PC-3 (cell line): ENCODE data around the gene SP3. TPM values are rescaled to one million over a fixed set of nuclear protein-coding genes. Genes with fewer than 3 reads are reported as not detected.

ENCODE experiments used
- ATAC-seq: fragments of 200-7000 bp; cut with Tn5 transposase; 2 replicates; pipeline ENCODE4 v1.9.1; 2020; ENCODE audit warnings: mild to moderate bottlenecking, moderate library complexity
- BruUV-seq: library from RNA; stranded (reverse); fragments of 400-500 nt; replicated peaks from 2 replicates; lab custom pipeline; 2021; lab: Mats Ljungman, UMichigan
- CTCF ChIA-PET: fragments of 300-600 bp; sonication (Branson Sonifier 250); formaldehyde crosslinking; loops from one replicate; lab custom pipeline; 2022; ENCODE audit warnings: antibody characterized with exemption; lab: Charles Lee
- POLR2A ChIA-PET: fragments of 300-600 bp; sonication (Branson Sonifier 250); formaldehyde crosslinking; loops from one replicate; lab custom pipeline; 2022; ENCODE audit warnings: antibody characterized with exemption; ENCODE audit not compliant: unreplicated experiment; lab: Charles Lee
- DNase-seq: peaks from one replicate; pipeline ENCODE4 v3.0.0-alpha.2; 2015
- H2AFZ ChIP-seq: fragments of 300-600 bp; sonication (generic); 2 replicates; pipeline ENCODE4 v1.6.0; 2016; ENCODE audit warnings: antibody characterized with exemption, low read length
- H3F3A ChIP-seq: fragments of 300-600 bp; sonication (generic); one replicate; pipeline ENCODE4 v1.6.0; 2017; ENCODE audit warnings: antibody characterized with exemption, low read length, control low read depth, mild to moderate bottlenecking; ENCODE audit not compliant: unreplicated experiment
- H3K27ac ChIP-seq: fragments of 300-600 bp; sonication (generic); 2 replicates; pipeline ENCODE4 v1.5.1; 2016; ENCODE audit warnings: mild to moderate bottlenecking, low read length
- H3K27me3 ChIP-seq: fragments of 300-600 bp; sonication (generic); 2 replicates; pipeline ENCODE4 v1.6.1; 2016; ENCODE audit warnings: low read length, mixed read lengths
- H3K36me3 ChIP-seq: fragments of 300-600 bp; sonication (generic); 2 replicates; pipeline ENCODE4 v1.6.1; 2016; ENCODE audit warnings: low read depth, mixed run types, low read length, mixed read lengths
- H3K4me1 ChIP-seq: fragments of 300-600 bp; sonication (generic); 2 replicates; pipeline ENCODE4 v1.5.1; 2016; ENCODE audit warnings: low read length; ENCODE audit not compliant: insufficient read depth
- H3K4me2 ChIP-seq: fragments of 300-600 bp; sonication (generic); 2 replicates; pipeline ENCODE4 v1.6.0; 2016; ENCODE audit warnings: low read length
- H3K4me3 ChIP-seq: fragments of 300-600 bp; sonication (generic); 2 replicates; pipeline ENCODE4 v1.5.1; 2016; ENCODE audit warnings: mild to moderate bottlenecking, low read length, mixed read lengths
- H3K79me2 ChIP-seq: fragments of 300-600 bp; sonication (generic); 2 replicates; pipeline ENCODE4 v1.6.1; 2017; ENCODE audit warnings: low read length, mixed read lengths
- H3K9ac ChIP-seq: fragments of 300-600 bp; sonication (generic); 2 replicates; pipeline ENCODE4 v1.6.0; 2016; ENCODE audit warnings: mild to moderate bottlenecking, low read length
- H3K9me2 ChIP-seq: fragments of 300-600 bp; sonication (generic); replicated peaks from 2 replicates; pipeline ENCODE4 v1.6.1; 2016; ENCODE audit warnings: mixed run types, low read length, mixed read lengths
- H3K9me3 ChIP-seq: fragments of 300-600 bp; sonication (generic); 2 replicates; pipeline ENCODE4 v1.6.1; 2016; ENCODE audit warnings: low read length, mixed read lengths
- H4K20me1 ChIP-seq: fragments of 300-600 bp; sonication (generic); 2 replicates; pipeline ENCODE4 v1.6.1; 2016; ENCODE audit warnings: low read length, mixed read lengths
- CTCF ChIP-seq: fragments of 300-600 bp; sonication (generic); conservative IDR thresholded peaks from 2 replicates; pipeline ENCODE4 v1.5.1; 2017; ENCODE audit warnings: antibody characterized with exemption, low read depth, mild to moderate bottlenecking, low read length
- EZH2 ChIP-seq: fragments of 300-600 bp; sonication (generic); IDR thresholded peaks from one replicate; pipeline ENCODE4 v1.6.1; 2017; ENCODE audit warnings: antibody characterized with exemption, mild to moderate bottlenecking, low read length; ENCODE audit not compliant: unreplicated experiment
- EZH2phosphoT487 ChIP-seq: fragments of 300-600 bp; sonication (generic); IDR thresholded peaks from 2 replicates; pipeline ENCODE4 v1.6.1; 2018; ENCODE audit warnings: mild to moderate bottlenecking, antibody characterized with exemption, low read length, borderline replicate concordance
- intact Hi-C: fragments of 100-400 bp; cut with micrococcal nuclease; formaldehyde crosslinking; loops from 2 replicates; pipeline ENCODE4 v1.9.0; 2023
- total RNA-seq: library from RNA; depleted of rRNA; stranded (reverse); fragments of >200 nt; gene quantifications from 2 replicates; pipeline ENCODE4 v1.2.3, GENCODE V29; 2014

Gene SP3
- total RNA-seq, 1 experiment from 2014 or later: 117 TPM

DNA sequence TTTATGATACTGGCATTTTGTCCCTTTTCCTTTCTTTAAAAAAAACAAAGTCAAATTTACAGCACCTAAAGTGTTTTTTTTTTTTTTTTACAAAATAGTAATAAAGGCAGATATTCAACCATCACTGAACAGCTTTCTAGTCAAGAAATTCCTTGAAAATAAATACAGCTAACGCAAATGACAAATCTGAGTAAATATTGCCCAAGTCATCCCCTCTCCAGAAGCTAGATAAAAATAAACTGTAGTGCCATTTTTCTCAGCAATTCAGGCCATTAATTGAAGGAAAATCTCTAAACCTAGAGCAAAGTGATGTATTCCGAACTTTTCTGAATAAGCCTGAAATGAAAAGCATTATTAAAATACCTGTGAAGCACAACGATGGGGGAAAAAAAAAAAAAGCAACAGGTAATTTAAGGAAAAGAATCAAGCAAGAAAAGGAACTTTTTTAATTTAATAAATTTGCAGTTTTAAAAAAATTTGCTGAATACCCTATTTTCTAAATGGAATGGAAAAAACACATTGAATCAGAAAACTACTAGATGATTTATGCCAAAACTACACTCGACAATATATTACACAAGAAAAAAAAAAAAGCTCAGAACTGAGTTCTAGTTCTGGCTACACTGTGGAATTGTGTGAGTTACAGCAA lies 6.9 kb downstream of the SP3 start:
- ATAC-seq (no peak), DNase-seq (peak; percentile 36)
- Histone ChIP-seq H3K4me2 (peak overlapping the region; percentile 14; the same call in 1 of the 2 replicates), H3K9ac (no peak overlapping the region), H3K79me2 (peaks cover 100% of the 10 kb centered on the region), H3K9me3 (no peaks in the 10 kb centered on the region), H3K27me3 (no peaks in the 10 kb centered on the region), H2AFZ (no peak overlapping the region), H3K4me1 (peaks cover 50% of the 10 kb centered on the region), H3K9me2 (no peaks in the 10 kb centered on the region), H3F3A (no peaks in the 10 kb centered on the region), H3K27ac (no peak overlapping the region), H4K20me1 (peaks cover 70% of the 10 kb centered on the region), H3K4me3 (no peak overlapping the region), H3K36me3 (peaks cover 40% of the 10 kb centered on the region)
- no peak for TF ChIP-seq CTCF
- no peak for TF ChIP-seq EZH2
- no peak for TF ChIP-seq EZH2phosphoT487
- CTCF ChIA-PET: interaction anchor here (0.6 to 0.9 kb wide), 2 partner anchors 71 to 93 kb away, joined by 3 read pairs; no protein-coding TSS in a partner anchor
- no TSS peak for BruUV-seq
- intact Hi-C loops: no loop called here
- POLR2A ChIA-PET: no interaction called here

DNA sequence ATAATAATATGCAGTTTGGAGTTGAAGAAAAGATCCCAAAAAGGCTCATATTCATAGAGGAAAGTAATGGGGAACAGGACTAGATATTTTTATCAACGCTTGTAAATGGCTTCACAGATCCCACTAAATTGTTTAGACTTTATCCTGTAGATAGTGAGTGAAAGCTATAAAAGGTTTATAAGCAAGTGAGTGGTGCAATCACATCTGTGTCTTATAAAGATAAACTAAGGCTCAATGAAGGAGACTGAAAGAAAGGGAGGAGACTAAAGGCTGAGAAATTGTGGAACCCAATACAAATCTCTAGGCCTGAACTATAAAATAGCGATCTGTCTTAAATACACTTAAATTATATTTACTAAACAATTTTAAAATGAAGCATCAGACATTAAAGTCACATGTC lies 7.7 kb downstream of the SP3 start:
- ChIA-PET POLR2A (no interaction called here), CTCF (interaction anchor here (0.9 kb wide), 1 partner anchor 94 kb away, joined by 3 read pairs; no protein-coding TSS in a partner anchor)
- Histone ChIP-seq H3K9me2 (no peaks in the 10 kb centered on the region), H3K9ac (no peak overlapping the region), H3K4me2 (no peak overlapping the region), H3K79me2 (peaks cover 100% of the 10 kb centered on the region), H3K9me3 (no peaks in the 10 kb centered on the region), H3K36me3 (peaks cover 46% of the 10 kb centered on the region), H3F3A (no peaks in the 10 kb centered on the region), H3K27ac (no peak overlapping the region), H4K20me1 (peaks cover 71% of the 10 kb centered on the region), H3K4me1 (peaks cover 50% of the 10 kb centered on the region), H3K27me3 (no peaks in the 10 kb centered on the region), H3K4me3 (no peak overlapping the region), H2AFZ (no peak overlapping the region)
- intact Hi-C loops: no loop called here
- TF ChIP-seq CTCF: no peak
- TF ChIP-seq EZH2phosphoT487: no peak
- TF ChIP-seq EZH2: no peak
- DNase-seq (no peak), ATAC-seq (no peak)
- no TSS peak for BruUV-seq

DNA sequence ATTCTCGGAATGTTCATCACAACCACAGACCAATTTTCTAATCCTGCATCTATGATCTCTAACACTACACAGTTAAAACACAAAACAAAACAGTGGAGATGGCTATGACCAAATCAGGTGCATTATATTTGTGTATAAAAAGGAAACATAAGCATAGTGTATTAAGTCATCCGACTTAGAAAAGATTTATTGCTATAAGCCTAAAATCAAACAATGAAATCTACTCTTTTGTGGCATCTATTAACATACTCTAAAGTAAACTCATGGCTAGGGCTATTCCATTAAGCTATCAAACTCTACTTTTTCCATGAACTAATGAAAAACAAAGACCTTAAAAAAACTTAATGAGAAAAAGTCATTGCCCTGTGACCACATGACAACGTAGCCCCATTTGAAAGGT lies 8.7 kb downstream of the SP3 start:
- ChIA-PET POLR2A (no interaction called here), CTCF (interaction anchor here (0.6 kb wide), 1 partner anchor 470 kb away, joined by 4 read pairs; no protein-coding TSS in a partner anchor)
- H3K4me1 ChIP-seq: peaks cover 42% of the 10 kb centered on the region
- H3K4me2 ChIP-seq: no peak overlapping the region
- H3K79me2 ChIP-seq: peaks cover 100% of the 10 kb centered on the region
- no peak for TF ChIP-seq CTCF
- TF ChIP-seq EZH2: no peak
- TF ChIP-seq EZH2phosphoT487: no peak
- peaks cover 76% of the 10 kb centered on the region for H4K20me1 ChIP-seq
- H3K27me3 ChIP-seq: no peaks in the 10 kb centered on the region
- no peaks in the 10 kb centered on the region for H3K9me3 ChIP-seq
- ATAC-seq (peak; percentile 61), DNase-seq (no peak)
- no peak overlapping the region for H3K27ac ChIP-seq
- H2AFZ ChIP-seq: no peak overlapping the region
- no peaks in the 10 kb centered on the region for H3F3A ChIP-seq
- H3K36me3 ChIP-seq: peaks cover 50% of the 10 kb centered on the region
- no peak overlapping the region for H3K9ac ChIP-seq
- intact Hi-C loops: no loop called here
- no peak overlapping the region for H3K4me3 ChIP-seq
- BruUV-seq: no TSS peak
- no peaks in the 10 kb centered on the region for H3K9me2 ChIP-seq
